Measurements from ENCODE around the gene ZNF14. TPM values are rescaled to one million over a fixed set of nuclear protein-coding genes. Genes with fewer than 3 reads are reported as not detected.
"Not testable (repeated sequence)": the region's sequence is repeated elsewhere in the genome, so short reads cannot be mapped to it uniquely, and the experiment has no call there.

The ZNF14 gene
- 10 to 100 TPM in 1 of 3 donors, 1 to 10 TPM in 2; 5.4 to 14.1 (median 7.1) TPM for polyA plus RNA-seq

GRCh38 chr19:19732579-19733501 lies at the start of gene ZNF14:
TSS of gene ZNF14 (minus strand) at chr19:19733112. CDS start at chr19:19732958, 154 bp downstream.
- peak within 1 kb of the TSS; percentile 89 to 100 (median 98) for H3K4me3 Mint-ChIP-seq
- peak; percentile 87 to 90 (median 90) for DNase-seq
- H3K9me3 Mint-ChIP-seq = peaks cover 2 to 6% (median 4%) of the 10 kb centered on the region in 6 donors
- H3K27ac Mint-ChIP-seq = peak within 1 kb of the TSS; percentile 90 to 97 (median 93)
- peaks cover 26 to 30% of the 10 kb centered on the region in 2 donors for H3K4me1 Mint-ChIP-seq
- H3K36me3 Mint-ChIP-seq = peaks cover 12 to 23% (median 22%) of the 10 kb centered on the region in 3 donors
- peaks cover 2 to 11% (median 6%) of the 10 kb centered on the region in 3 donors for H3K27me3 Mint-ChIP-seq (ENCODE audit: low read depth in 3 of 3)

GRCh38 chr19:19781791-19782190 lies 48.9 kb upstream of the ZNF14 start:
- H3K27ac Mint-ChIP-seq = peak overlapping the region in 2 of 6 donors; percentile 19 to 20
- not testable (repeated sequence) for H3K4me3 Mint-ChIP-seq; H3K36me3 Mint-ChIP-seq; H3K9me3 Mint-ChIP-seq; DNase-seq; H3K27me3 Mint-ChIP-seq (ENCODE audit: low read depth in 3 of 3)
- H3K4me1 Mint-ChIP-seq = peaks cover 42 to 78% of the 10 kb centered on the region in 2 donors

GRCh38 chr19:19778666-19779065 lies 45.8 kb upstream of the ZNF14 start:
- Mint-ChIP-seq H3K36me3 (no peaks in the 10 kb centered on the region), H3K4me3 (peak overlapping the region in 4 of 5 donors; percentile 49 to 99 (median 98)), H3K4me1 (peaks cover 51 to 79% of the 10 kb centered on the region in 2 donors), H3K9me3 (no peaks in the 10 kb centered on the region), H3K27me3 (ENCODE audit: low read depth in 3 of 3) (peaks cover 0 to 1% (median 0%) of the 10 kb centered on the region in 3 donors), H3K27ac (peak overlapping the region in 4 of 6 donors; percentile 0 to 77 (median 54))
- no peak for DNase-seq

GRCh38 chr19:19777692-19778091 lies 44.8 kb upstream of the ZNF14 start:
- Mint-ChIP-seq H3K9me3 (no peaks in the 10 kb centered on the region), H3K27me3 (ENCODE audit: low read depth in 3 of 3) (peaks cover 0 to 1% (median 0%) of the 10 kb centered on the region in 3 donors), H3K27ac (peak overlapping the region; percentile 50 to 97 (median 84)), H3K4me3 (peak overlapping the region; percentile 96 to 100 (median 99)), H3K36me3 (no peaks in the 10 kb centered on the region), H3K4me1 (peaks cover 48 to 71% of the 10 kb centered on the region in 2 donors)
- no peak for DNase-seq

GRCh38 chr19:19776206-19777008 lies 43.5 kb upstream of the ZNF14 start:
- peak overlapping the region; percentile 95 to 97 (median 96) for H3K27ac Mint-ChIP-seq
- H3K9me3 Mint-ChIP-seq = no peaks in the 10 kb centered on the region
- peak overlapping the region; percentile 96 to 100 (median 99) for H3K4me3 Mint-ChIP-seq
- DNase-seq = peak; percentile 88 to 89 (median 89)
- H3K36me3 Mint-ChIP-seq = peaks cover 0 to under 1% (median 0%) of the 10 kb centered on the region in 3 donors
- H3K4me1 Mint-ChIP-seq = peaks cover 38 to 60% of the 10 kb centered on the region in 2 donors
- H3K27me3 Mint-ChIP-seq (ENCODE audit: low read depth in 3 of 3) = peaks cover 0 to 1% (median 0%) of the 10 kb centered on the region in 3 donors

GRCh38 chr19:19775891-19776205 lies 42.9 kb upstream of the ZNF14 start:
- peaks cover 0 to 1% (median 0%) of the 10 kb centered on the region in 3 donors for H3K27me3 Mint-ChIP-seq (ENCODE audit: low read depth in 3 of 3)
- H3K27ac Mint-ChIP-seq = peak overlapping the region; percentile 95 to 97 (median 96)
- peak overlapping the region; percentile 96 to 100 (median 99) for H3K4me3 Mint-ChIP-seq
- H3K36me3 Mint-ChIP-seq = peaks cover 0 to 5% (median 0%) of the 10 kb centered on the region in 3 donors
- DNase-seq = no peak
- no peaks in the 10 kb centered on the region for H3K9me3 Mint-ChIP-seq
- peaks cover 38 to 57% of the 10 kb centered on the region in 2 donors for H3K4me1 Mint-ChIP-seq

GRCh38 chr19:19774354-19775033 lies 41.6 kb upstream of the ZNF14 start:
- Mint-ChIP-seq H3K4me3 (peak overlapping the region; percentile 12 to 57 (median 24)), H3K36me3 (peaks cover 0 to 5% (median 0%) of the 10 kb centered on the region in 3 donors), H3K27ac (peak overlapping the region in 1 of 6 donors; percentile 53), H3K9me3 (no peaks in the 10 kb centered on the region), H3K27me3 (ENCODE audit: low read depth in 3 of 3) (peaks cover 0 to 1% (median 0%) of the 10 kb centered on the region in 3 donors), H3K4me1 (peaks cover 34 to 45% of the 10 kb centered on the region in 2 donors)
- DNase-seq = no peak

GRCh38 chr19:19771963-19772362 lies 39.1 kb upstream of the ZNF14 start:
- H3K36me3 Mint-ChIP-seq; H3K4me3 Mint-ChIP-seq; H3K9me3 Mint-ChIP-seq; H3K27ac Mint-ChIP-seq; DNase-seq; H3K27me3 Mint-ChIP-seq (ENCODE audit: low read depth in 3 of 3): not testable (repeated sequence)
- peaks cover 14 to 20% of the 10 kb centered on the region in 2 donors for H3K4me1 Mint-ChIP-seq

- H3K9me3 Mint-ChIP-seq; H3K27ac Mint-ChIP-seq; H3K4me1 Mint-ChIP-seq; DNase-seq; H3K4me3 Mint-ChIP-seq; H3K36me3 Mint-ChIP-seq; H3K27me3 Mint-ChIP-seq (ENCODE audit: low read depth in 3 of 3): not testable (repeated sequence)
Measured at GRCh38 chr19:19769971-19770370, 37.1 kb upstream of the ZNF14 start.

GRCh38 chr19:19758164-19758563 lies 25.3 kb upstream of the ZNF14 start:
- no peak overlapping the region for H3K4me3 Mint-ChIP-seq
- no peaks in the 10 kb centered on the region for H3K4me1 Mint-ChIP-seq
- H3K9me3 Mint-ChIP-seq = no peaks in the 10 kb centered on the region
- no peak overlapping the region for H3K27ac Mint-ChIP-seq
- no peak for DNase-seq
- no peaks in the 10 kb centered on the region for H3K27me3 Mint-ChIP-seq (ENCODE audit: low read depth in 3 of 3)
- peaks cover 0 to 12% (median 9%) of the 10 kb centered on the region in 3 donors for H3K36me3 Mint-ChIP-seq

- no peaks in the 10 kb centered on the region for H3K4me1 Mint-ChIP-seq
Measured at GRCh38 chr19:19752760-19753403, 20.0 kb upstream of the ZNF14 start.

GRCh38 chr19:19751846-19752245 lies 18.9 kb upstream of the ZNF14 start:
- no peak overlapping the region for H3K27ac Mint-ChIP-seq
- no peaks in the 10 kb centered on the region for H3K9me3 Mint-ChIP-seq
- no peak for DNase-seq
- H3K27me3 Mint-ChIP-seq (ENCODE audit: low read depth in 3 of 3) = peaks cover 0 to 2% (median 0%) of the 10 kb centered on the region in 3 donors
- no peak overlapping the region for H3K4me3 Mint-ChIP-seq
- H3K4me1 Mint-ChIP-seq = no peaks in the 10 kb centered on the region
- H3K36me3 Mint-ChIP-seq = no peaks in the 10 kb centered on the region

More at GRCh38 chr19:19752760-19753403, 20.0 kb upstream of the ZNF14 start:
- no peaks in the 10 kb centered on the region for H3K9me3 Mint-ChIP-seq
- H3K27ac Mint-ChIP-seq = no peak overlapping the region
- H3K36me3 Mint-ChIP-seq = no peaks in the 10 kb centered on the region
- no peak overlapping the region for H3K4me3 Mint-ChIP-seq
- DNase-seq = no peak
- peaks cover 0 to 2% (median 0%) of the 10 kb centered on the region in 3 donors for H3K27me3 Mint-ChIP-seq (ENCODE audit: low read depth in 3 of 3)

Measured in immature natural killer cell (primary cell).